Measurements from ENCODE around the gene SWI5. TPM values are rescaled to one million over a fixed set of nuclear protein-coding genes. Genes with fewer than 3 reads are reported as not detected.

Gene SWI5
- total RNA-seq, 1 donor from 2014 or later = 14.7 TPM

DNA sequence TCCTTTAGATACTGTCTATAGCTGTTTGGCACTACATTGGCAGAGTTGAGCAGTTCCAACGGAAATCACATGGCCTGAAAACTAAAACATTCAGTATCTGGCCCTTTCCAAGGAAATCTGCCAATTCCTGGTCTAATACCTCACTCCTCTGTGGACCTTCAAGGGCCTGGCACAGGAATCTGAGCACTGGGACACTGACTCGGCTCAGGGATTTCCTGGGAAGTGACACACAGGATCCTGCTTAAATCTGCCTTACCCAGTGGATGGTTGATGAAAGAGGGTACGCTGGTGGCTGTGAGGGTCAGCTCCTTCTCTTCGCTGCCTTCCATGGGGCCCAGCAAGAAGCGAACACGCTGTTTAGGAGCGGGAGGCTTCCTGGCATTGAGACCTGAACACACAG is 45.3 kb downstream of the SWI5 start:
- DNase-seq = no peak

DNA sequence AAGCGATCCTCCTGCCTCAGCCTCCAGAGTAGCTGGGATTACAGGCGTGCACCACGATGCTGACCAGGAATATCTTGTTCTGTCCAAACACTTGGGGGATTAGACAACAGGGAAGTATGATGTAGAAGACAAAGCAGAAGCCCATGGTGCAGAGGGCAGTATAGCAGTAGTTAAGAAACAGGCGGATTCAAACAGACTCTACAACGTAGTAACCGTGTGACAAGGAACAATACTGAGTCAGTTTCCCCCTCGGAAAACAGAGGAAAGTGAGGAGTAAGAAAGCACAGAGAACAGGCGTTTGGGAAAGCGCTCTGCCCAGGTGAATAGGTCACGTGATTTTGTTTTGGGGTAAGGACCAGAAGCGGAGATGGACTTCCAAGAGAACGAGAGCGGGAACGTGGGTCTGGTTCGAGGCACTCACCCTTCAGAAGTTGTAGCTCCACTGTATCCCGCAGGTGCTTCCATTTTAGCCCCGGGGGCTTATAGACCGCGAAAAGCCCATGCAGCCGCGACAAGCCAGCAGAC is 45.9 kb downstream of the SWI5 start:
- DNase-seq = no peak

DNA sequence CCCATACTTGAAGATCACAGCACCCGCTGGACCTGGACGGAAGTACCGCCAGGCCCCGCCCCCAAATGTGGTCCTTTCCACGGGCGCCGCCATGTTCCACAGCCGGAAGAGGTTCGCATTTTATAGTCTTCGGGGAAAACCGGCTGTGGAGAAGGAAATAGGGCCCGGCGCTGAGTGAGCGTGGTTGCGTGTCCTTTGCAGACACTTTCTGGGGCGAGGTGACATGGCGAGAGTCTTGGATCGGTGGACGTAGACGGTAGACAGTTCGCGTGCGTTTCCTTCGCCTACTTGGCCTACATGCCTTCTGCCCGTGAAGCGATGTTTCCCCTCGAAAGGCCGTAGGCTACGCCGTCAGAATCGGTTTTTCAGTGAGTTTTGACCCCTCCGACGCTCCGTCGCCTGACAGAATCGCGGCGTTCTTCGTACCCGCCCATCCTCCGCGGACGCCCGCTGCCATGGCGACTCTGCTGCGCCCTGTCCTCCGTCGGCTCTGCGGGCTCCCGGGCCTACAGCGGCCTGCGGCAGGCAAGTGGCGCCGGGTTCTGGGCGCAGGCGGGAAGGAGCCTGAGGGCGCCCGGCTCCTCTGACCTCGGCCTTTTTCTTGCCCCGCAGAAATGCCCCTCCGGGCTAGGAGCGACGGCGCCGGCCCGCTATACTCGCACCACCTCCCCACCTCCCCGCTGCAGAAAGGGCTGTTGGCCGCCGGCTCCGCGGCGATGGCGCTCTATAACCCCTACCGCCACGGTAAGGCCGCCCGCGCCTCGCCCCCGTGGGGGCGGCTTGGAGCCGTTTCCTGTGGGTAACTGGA is 46.5 kb downstream of the SWI5 start, which contains the start of the genes COQ4 and TRUB2:
COQ4 (plus strand) TSS at position 436 of the 808 bp plus-strand sequence; CDS start at position 456, 20 bp downstream.
TRUB2 (minus strand) TSS at position 44 of the 808 bp plus-strand sequence; CDS start at position 5, 39 bp downstream.
- peak; percentile 98 for DNase-seq

DNA sequence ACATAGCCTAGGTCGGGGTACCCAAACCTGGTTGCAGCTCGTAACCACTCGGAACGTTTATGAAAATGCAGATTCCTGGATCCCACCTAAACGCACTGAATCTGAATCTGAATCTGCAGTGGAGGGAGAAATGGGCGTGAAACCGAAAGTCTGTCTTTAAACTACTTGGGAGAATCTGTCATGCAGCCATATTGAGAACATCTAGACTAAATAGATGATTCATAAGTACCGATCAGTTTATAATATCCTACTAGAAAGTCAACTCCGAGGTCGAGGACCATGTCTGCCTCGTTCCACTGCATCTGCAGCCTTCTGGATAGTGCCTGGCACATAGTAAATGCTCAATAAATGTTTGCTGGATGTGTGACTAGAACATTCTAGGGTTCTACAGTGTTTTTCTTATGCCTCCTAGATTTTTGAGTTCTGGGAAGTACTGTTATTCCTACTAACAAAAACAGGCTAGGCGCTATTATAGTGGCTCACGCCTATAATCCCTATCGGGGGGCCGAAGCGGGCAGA is 47.2 kb downstream of the SWI5 start:
- DNase-seq = no peak

DNA sequence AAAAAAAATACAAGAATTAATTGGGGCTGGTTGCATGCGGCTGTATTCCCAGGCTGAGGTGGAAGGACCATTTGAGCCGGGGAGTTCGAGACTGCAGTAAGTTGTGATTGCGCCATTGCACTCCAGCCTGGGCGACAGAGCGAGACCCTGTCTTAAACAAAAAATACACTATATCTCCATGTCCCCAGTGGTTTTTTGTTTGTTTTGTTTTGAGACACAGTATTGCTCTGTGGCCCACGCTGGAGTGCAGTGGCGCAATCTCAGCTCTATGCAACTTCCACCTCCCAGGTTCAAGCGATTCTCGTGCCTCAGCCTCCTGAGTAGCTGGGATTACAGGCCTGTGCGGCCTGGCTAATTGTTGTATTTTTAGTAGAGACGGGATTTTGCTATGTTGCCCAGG is 47.7 kb downstream of the SWI5 start:
- DNase-seq = no peak

DNA sequence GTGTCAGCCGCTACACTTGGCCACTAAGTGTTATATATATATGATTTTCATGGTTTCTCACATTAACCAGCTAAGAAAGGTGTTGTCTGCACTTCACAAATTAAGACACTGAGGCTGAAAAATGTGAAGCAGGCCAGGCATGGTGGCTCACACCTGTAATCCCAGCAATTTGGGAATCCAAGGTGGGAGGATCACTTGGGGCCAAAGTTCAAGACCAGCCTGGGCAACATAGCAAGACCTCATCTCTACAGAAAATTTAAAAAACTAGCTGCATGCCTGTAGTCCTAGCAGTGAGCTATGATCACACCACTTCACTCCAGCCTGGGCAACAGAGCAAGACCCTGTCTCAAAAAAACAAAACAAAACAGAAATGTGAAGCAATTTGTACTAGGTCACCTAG is 48.3 kb downstream of the SWI5 start:
- DNase-seq = no peak

DNA sequence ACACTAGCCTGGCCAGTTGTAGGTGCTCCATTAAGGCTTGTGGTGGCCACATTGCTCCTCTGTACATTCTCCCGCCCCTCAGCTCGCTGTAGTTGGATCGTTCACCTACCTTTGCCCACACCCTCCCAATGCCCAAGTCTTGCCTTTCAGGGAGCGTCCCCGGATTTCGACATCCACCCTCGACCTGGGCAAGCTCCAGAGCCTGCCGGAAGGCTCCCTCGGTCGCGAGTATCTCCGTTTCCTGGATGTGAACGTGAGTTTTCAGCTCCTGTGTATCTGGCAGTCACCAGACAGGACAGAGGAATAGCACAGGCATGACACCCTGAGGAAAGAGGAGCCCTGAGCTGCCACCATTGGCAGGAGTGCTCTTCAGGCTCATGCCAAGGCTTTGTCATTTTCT is 49.6 kb downstream of the SWI5 start:
- DNase-seq = no peak

DNA sequence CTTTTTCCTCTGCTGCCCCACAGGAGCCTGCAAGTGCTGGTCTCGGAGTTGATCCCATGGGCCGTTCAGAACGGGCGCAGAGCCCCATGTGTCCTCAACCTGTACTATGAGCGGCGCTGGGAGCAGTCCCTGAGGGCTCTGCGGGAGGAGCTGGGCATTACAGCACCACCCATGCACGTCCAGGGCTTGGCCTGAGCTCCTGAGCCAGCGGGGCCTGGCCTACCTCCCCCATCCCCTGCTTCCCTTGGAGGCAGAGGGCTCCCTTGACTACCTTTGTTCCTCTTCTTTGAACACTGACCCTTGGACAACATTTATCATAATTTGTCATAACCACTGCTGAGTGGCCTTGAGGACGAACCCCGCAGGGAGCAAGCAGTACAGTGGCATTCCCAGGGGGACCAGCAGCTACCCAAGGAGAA is 57.4 kb downstream of the SWI5 start:
- DNase-seq = no peak

DNA sequence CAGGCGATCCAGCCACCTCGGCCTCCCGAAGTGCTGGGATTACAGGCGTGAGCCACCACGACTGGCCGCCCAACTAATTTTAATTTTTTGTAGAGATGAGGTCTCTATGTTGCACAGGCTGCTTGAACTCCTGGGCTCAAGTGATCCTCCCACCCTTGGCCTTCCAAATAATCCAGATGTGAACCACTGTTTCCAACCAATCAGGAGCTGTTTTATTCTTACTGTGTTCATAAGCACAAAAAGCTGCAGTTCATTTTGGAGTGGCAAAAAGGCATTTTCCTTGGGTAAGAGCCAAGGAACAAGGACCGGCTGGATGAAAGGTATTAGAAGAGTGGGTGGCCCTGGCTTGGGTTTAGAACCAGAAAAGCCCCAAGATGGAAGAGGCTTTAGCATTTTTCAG is 59.1 kb downstream of the SWI5 start:
- DNase-seq = peak; percentile 4

DNA sequence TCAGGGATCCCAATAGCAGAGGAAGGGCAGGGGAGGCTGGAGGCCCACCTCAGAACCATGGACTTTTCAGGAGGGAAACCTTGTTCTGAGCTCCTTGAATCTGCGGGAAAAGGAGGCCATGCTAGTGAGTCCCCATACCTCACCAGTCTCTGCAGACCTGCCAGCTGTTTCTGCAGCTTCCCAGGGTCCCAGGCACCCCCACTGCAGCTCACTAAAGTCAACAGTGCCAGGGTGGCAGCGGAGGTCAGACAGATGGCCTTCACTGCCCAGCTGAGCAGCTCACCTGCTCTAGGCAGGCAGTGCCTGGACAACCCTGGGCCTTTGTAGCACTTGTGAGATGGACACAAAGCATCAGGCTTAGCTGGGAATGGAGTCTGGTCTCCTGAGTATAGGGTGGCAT is 59.8 kb downstream of the SWI5 start:
- DNase-seq = no peak

DNA sequence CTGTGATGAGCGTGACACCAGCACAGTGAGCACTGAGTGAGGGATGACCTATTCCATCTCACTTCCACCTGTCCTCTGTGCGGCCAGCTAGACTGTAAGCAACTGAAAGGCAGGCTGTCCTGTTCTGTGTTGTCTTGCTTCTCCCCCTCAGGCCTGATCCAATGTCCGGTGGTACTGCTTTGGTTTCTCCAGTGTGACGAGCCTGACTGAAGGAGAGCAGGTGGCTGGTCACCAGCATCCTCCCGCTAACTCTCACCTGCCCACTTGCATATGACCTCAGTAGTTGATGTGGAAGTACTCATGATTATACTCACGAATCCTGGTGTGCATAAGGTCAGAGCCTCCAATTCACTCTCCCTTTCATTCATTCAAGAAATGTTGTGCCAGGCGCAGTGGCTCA is 61.9 kb downstream of the SWI5 start:
- DNase-seq = no peak

Small RNAs within 50 kb of the gene (small RNA-seq; reads per million reads assigned to genes)
- gene MIR199B (ENCODE audit: low replicate concordance) (1,303 reads per million, percentile 99 among the genes with 10 or more reads in this experiment), gene MIR3154 (ENCODE audit: low replicate concordance) (not detected)

Other genes starting within 250 kb of the SWI5 start
- 9.6 TPM for gene NAIF1, start 209.0 kb upstream of the SWI5 start, total RNA-seq
- 39.2 TPM for gene SLC25A25, start 208.0 kb upstream of the SWI5 start, total RNA-seq
- gene PTGES2, start 148.5 kb upstream of the SWI5 start, total RNA-seq = 55.2 TPM
- gene LCN2, start 126.8 kb upstream of the SWI5 start, total RNA-seq = 19.7 TPM
- gene BBLN, start 116.0 kb upstream of the SWI5 start, total RNA-seq = 34.5 TPM
- gene CIZ1, start 84.7 kb upstream of the SWI5 start, total RNA-seq = 30.1 TPM
- gene DNM1, start 72.9 kb upstream of the SWI5 start, total RNA-seq = 31.9 TPM
- gene GOLGA2, start 269 bp upstream of the SWI5 start, total RNA-seq = 134 TPM
- 9.6 TPM for gene TRUB2, start 46.2 kb downstream of the SWI5 start, total RNA-seq
- 29.8 TPM for gene COQ4, start 46.6 kb downstream of the SWI5 start, total RNA-seq
- gene SLC27A4, start 64.3 kb downstream of the SWI5 start, total RNA-seq = 11.5 TPM
- gene URM1, start 95.1 kb downstream of the SWI5 start, total RNA-seq = 28.8 TPM
- 63.2 TPM for gene CERCAM, start 144.6 kb downstream of the SWI5 start, total RNA-seq
- gene ODF2, start 179.7 kb downstream of the SWI5 start, total RNA-seq = 20.9 TPM
- gene GLE1, start 228.4 kb downstream of the SWI5 start, total RNA-seq = 32.0 TPM